ENCODE measurements around the gene SLC9A9.

- TF ChIP-seq, protein P1, sequence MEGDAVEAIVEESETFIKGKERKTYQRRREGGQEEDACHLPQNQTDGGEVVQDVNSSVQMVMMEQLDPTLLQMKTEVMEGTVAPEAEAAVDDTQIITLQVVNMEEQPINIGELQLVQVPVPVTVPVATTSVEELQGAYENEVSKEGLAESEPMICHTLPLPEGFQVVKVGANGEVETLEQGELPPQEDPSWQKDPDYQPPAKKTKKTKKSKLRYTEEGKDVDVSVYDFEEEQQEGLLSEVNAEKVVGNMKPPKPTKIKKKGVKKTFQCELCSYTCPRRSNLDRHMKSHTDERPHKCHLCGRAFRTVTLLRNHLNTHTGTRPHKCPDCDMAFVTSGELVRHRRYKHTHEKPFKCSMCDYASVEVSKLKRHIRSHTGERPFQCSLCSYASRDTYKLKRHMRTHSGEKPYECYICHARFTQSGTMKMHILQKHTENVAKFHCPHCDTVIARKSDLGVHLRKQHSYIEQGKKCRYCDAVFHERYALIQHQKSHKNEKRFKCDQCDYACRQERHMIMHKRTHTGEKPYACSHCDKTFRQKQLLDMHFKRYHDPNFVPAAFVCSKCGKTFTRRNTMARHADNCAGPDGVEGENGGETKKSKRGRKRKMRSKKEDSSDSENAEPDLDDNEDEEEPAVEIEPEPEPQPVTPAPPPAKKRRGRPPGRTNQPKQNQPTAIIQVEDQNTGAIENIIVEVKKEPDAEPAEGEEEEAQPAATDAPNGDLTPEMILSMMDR (IDR thresholded peaks at IDR 0.05), result no peak
- no peak for TF ChIP-seq POLR2A (IDR thresholded peaks at IDR 0.05)
These were observed 20.8 kb downstream of the SLC9A9 start for GRCh38 chr3:143827425-143827824.
